HG03565 (cell line): Measurements from ENCODE around the gene PARD3B.
"Not testable (repeated sequence)": the region's sequence is repeated elsewhere in the genome, so short reads cannot be mapped to it uniquely, and the experiment has no call there.

Experiments used
- ATAC-seq: cut with Tn5 transposase; IDR thresholded peaks from one replicate; pipeline ENCODE4 v1.9.1; 2021; ENCODE audit warnings: mild to moderate bottlenecking, moderate library complexity; ENCODE audit not compliant: unreplicated experiment

PARD3B gene

GRCh38 chr2:205218056-205218455, 672.8 kb downstream of the PARD3B start:
- ATAC-seq, result no peak

- not testable (repeated sequence) for ATAC-seq
These were observed 673.5 kb downstream of the PARD3B start for GRCh38 chr2:205218816-205219215.

DNA sequence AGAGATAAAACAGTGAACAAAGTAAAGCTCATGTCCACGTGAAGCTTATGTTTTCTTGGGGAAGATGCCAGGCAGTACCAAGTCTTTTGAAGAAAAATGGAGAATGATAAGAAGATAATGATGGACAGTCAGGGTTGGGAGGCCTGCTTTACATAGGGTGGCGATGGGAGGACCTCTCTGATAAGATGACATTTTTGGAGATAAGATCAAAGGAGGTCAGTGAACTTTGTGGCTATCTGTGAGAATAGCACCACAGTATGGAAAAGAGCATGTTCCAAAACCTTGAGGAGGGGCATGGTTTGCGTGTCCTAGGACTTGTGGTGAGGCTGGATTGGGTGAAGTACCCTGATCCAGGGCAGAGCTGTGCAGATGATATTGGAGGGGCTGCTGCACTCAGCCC, 675.3 kb downstream of the PARD3B start:
- ATAC-seq, result no peak

DNA sequence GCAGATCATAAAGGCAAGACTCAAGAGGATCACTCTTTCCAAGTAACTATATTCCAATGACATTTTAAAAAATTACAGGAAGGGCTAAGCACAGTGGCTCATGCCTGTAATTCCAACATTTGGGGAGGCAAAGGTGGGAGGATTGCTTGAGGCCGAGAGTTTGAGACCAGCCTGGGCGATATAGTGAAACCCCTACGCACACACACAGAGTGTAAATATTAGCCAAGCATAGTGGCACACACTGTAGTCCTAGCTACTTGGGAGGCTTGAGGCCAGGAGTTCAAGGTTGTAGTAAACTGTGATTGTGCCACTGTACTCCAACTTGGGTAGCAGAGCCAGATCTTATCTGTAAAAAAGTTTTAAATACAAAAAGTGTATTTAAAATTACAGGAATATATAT, 686.8 kb downstream of the PARD3B start:
- ATAC-seq, result no peak

- ATAC-seq, result no peak
These were observed 690.2 kb downstream of the PARD3B start for GRCh38 chr2:205235434-205235833.

- no peak for ATAC-seq
These were observed 692.2 kb downstream of the PARD3B start for GRCh38 chr2:205237524-205237923.

- no peak for ATAC-seq
These were observed 699.7 kb downstream of the PARD3B start for GRCh38 chr2:205245001-205245400.

GRCh38 chr2:205245652-205246051, 700.4 kb downstream of the PARD3B start:
- no peak for ATAC-seq

DNA sequence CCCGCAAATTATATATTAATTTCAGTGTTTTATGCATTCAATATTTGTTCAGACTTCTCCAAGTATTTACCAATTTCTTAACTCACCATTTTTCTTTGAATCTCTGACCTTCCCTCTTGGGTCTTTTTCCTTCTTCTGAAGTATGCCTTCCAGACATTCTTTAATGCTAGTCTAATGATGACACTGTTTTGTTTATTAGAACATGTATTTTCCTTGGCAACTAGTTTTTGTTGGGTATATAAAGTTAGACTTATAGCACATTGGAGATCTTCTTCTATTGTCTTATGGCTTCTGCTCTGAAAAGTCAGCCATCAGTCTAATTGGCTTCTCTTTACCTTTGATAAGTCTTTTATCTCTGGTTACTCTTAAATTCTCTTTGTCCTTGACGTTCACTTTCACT, 713.8 kb downstream of the PARD3B start:
- ATAC-seq, result no peak

GRCh38 chr2:205261516-205262020, 716.3 kb downstream of the PARD3B start:
- no peak for ATAC-seq

GRCh38 chr2:205267323-205267722, 722.0 kb downstream of the PARD3B start:
- ATAC-seq, result no peak

GRCh38 chr2:205270689-205271088, 725.4 kb downstream of the PARD3B start:
- no peak for ATAC-seq

DNA sequence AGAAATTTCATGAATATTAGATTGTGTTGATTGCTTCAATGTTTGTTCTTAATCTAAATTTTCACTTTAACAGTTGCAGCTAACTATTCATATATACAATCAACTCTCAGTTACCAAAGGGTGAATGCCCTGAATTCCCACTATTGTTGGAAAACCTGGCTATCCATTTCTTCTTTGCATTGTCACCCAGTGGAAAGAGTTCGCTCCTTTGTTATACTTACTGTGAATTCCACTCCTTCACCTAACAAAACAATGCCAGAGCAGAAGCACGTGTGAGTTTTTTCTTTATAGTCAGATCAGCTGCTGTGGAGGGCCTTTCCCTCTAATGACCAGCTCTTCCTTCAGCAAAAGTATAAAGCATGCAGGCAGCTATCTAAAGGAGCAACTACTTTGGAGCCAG, 727.9 kb downstream of the PARD3B start:
- ATAC-seq, result no peak

GRCh38 chr2:205273627-205274026, 728.4 kb downstream of the PARD3B start:
- ATAC-seq, result no peak

DNA sequence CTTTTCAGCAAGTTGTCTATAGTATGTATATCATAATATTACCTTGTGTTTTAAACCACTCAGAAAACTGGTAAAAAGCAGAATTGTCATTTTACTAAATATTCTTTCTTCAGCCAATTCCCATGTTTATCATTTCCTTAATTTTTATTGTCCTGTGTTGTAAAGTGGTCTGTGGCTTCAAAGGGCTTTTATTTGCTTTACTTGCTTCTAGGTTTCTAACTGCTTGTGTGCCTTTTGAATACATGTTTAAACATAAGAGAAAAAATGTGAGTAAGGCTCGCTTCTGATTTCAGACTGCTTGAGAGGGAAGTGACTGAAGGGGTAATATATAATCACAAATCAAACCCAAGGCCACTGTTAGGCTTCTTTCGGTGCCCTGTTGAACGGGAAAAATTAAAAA, 729.5 kb downstream of the PARD3B start:
- ATAC-seq, result no peak

DNA sequence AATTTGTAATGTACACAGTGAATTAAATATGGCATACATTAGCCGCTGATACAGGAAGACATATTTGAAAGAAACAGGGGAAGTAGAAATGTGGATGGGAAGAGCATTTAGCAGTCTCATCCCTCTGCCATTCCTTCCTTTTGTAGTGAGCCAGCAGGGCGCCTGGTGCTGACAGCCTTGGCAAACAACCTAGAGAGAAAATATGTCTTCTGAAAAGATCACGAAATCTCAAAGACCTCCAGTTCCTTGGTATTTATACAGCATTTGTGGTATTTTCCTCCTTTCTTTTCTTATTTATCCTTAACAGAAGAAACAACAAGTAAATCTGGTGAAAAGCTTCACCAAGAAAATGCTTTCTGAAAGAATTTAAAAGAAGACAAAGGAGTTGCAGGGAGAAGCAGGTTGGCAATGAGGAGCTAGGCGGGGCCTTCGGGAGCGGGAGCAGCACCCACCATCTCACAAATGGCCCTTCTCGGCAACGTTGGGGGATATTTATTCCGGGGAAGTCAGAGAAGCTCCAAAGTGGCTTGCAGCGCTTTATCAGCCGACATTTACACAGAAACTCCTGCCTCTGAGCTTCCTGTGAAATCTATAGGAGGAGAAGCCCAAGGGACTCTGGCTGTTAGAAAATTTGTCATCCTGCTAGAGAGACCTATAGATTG, 731.0 kb downstream of the PARD3B start:
- no peak for ATAC-seq

- no peak for ATAC-seq
These were observed 735.4 kb downstream of the PARD3B start for GRCh38 chr2:205280596-205281236.

- no peak for ATAC-seq
These were observed 738.5 kb downstream of the PARD3B start for GRCh38 chr2:205283736-205284270.

GRCh38 chr2:205284334-205284733, 739.1 kb downstream of the PARD3B start:
- ATAC-seq, result no peak

GRCh38 chr2:205287316-205287715, 742.0 kb downstream of the PARD3B start:
- ATAC-seq, result no peak

- no peak for ATAC-seq
These were observed 743.4 kb downstream of the PARD3B start for GRCh38 chr2:205288686-205289085.

DNA sequence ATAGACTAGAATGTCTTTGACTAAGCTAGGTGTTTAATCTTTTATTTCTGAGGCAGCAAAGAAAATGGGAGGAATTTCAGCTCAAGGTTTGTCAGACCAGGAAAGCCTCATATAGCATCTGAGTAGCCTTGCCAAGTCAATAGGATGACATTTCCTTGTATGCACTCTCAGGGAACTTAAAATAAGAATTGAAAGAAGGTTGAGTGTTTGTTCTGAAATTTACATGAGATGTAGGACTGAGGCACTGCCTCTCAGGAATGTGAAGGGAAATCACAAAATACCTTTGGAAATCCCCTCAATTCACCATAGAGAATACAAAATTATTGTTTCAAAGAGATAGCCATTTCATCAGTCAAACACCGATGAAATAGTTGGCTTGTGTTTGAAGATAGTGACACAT, 745.0 kb downstream of the PARD3B start:
- ATAC-seq, result no peak
